Left hindlimb (tissue), 1 donor: Measurements from ENCODE around the gene C15orf62.

Source experiments
- DNase-seq: peaks from one replicate; pipeline ENCODE4 v3.0.0-alpha.2; 2018

C15orf62 gene

GRCh38 chr15:40769274-40770146 is at the start of gene C15orf62:
C15orf62 (plus strand) TSS chr15:40769980; CDS start chr15:40770496, 516 bp downstream.
- DNase-seq = peak; percentile 83

- no peak for DNase-seq
Measured at GRCh38 chr15:40721701-40722100, 48.1 kb upstream of the C15orf62 start.

- DNase-seq = no peak
Measured at GRCh38 chr15:40722354-40722753, 47.4 kb upstream of the C15orf62 start.

GRCh38 chr15:40722934-40723333 is 46.8 kb upstream of the C15orf62 start:
- no peak for DNase-seq

GRCh38 chr15:40723919-40724318 is 45.9 kb upstream of the C15orf62 start:
- no peak for DNase-seq

- DNase-seq = no peak
Measured at GRCh38 chr15:40731034-40731433, 38.7 kb upstream of the C15orf62 start.

GRCh38 chr15:40736575-40736974 is 33.2 kb upstream of the C15orf62 start:
- DNase-seq = no peak

- no peak for DNase-seq
Measured at GRCh38 chr15:40737048-40737447, 32.7 kb upstream of the C15orf62 start.

- DNase-seq = no peak
Measured at GRCh38 chr15:40739047-40739446, 30.7 kb upstream of the C15orf62 start.

- DNase-seq = no peak
Measured at GRCh38 chr15:40739854-40740253, 29.9 kb upstream of the C15orf62 start.

GRCh38 chr15:40743485-40743901 is 26.3 kb upstream of the C15orf62 start:
- no peak for DNase-seq

- no peak for DNase-seq
Measured at GRCh38 chr15:40743921-40744814, 25.6 kb upstream of the C15orf62 start.

- DNase-seq = no peak
Measured at GRCh38 chr15:40744815-40745152, 25.0 kb upstream of the C15orf62 start.

GRCh38 chr15:40746916-40747418 is 22.8 kb upstream of the C15orf62 start:
- no peak for DNase-seq

GRCh38 chr15:40747685-40748631 is 21.8 kb upstream of the C15orf62 start:
- DNase-seq = no peak

- DNase-seq = no peak
Measured at GRCh38 chr15:40749151-40749630, 20.6 kb upstream of the C15orf62 start.

- DNase-seq = no peak
Measured at GRCh38 chr15:40750885-40751284, 18.9 kb upstream of the C15orf62 start.

- DNase-seq = no peak
Measured at GRCh38 chr15:40751745-40752144, 18.0 kb upstream of the C15orf62 start.

- no peak for DNase-seq
Measured at GRCh38 chr15:40754574-40754882, 15.3 kb upstream of the C15orf62 start.

- peak; percentile 95 for DNase-seq
Measured at GRCh38 chr15:40754883-40755811, 14.6 kb upstream of the C15orf62 start, which contains the start of gene RMDN3. RMDN3 (minus strand) TSS chr15:40755254; CDS start chr15:40754783, 471 bp downstream.

- no peak for DNase-seq
Measured at GRCh38 chr15:40755812-40756208, 14.0 kb upstream of the C15orf62 start.
